Osteoblast (primary cell): ENCODE measurements around the gene BTBD2. TPM values are rescaled to one million over a fixed set of nuclear protein-coding genes. Genes with fewer than 3 reads are reported as not detected.

ENCODE experiments used
- DNase-seq: peaks from one replicate; pipeline ENCODE4 v3.0.0; 2011; ENCODE audit warnings: low spot score, mixed read lengths; ENCODE audit not compliant: insufficient read length; ENCODE audit errors: missing footprints
- H2AFZ ChIP-seq: 2 replicates; pipeline ENCODE4 v1.6.0; 2011; ENCODE audit warnings: mild to moderate bottlenecking, low read length
- H3K27ac ChIP-seq: 2 replicates; pipeline ENCODE4 v1.5.1; 2011; ENCODE audit warnings: mild to moderate bottlenecking, low read depth, low read length, moderate library complexity
- H3K27me3 ChIP-seq: 2 replicates; pipeline ENCODE4 v1.6.0; 2012; ENCODE audit warnings: mild to moderate bottlenecking, control low read depth, inconsistent platforms, low read length, moderate library complexity; ENCODE audit not compliant: insufficient read depth
- H3K36me3 ChIP-seq: 2 replicates; pipeline ENCODE4 v1.5.1; 2011; ENCODE audit warnings: mild to moderate bottlenecking, low read length, control low read depth, moderate library complexity; ENCODE audit not compliant: insufficient read depth
- H3K4me1 ChIP-seq: 2 replicates; pipeline ENCODE4 v1.5.1; 2011; ENCODE audit warnings: mild to moderate bottlenecking, low read length, control low read depth, moderate library complexity; ENCODE audit not compliant: insufficient read depth
- H3K4me2 ChIP-seq: 2 replicates; pipeline ENCODE4 v1.6.0; 2011; ENCODE audit warnings: mild to moderate bottlenecking, low read length; ENCODE audit not compliant: insufficient read depth
- H3K4me3 ChIP-seq: fragments of 200-600 bp; sonication (generic); 3 replicates; pipeline ENCODE4 v1.5.1; 2012; ENCODE audit warnings: mild to moderate bottlenecking, low read length, inconsistent platforms; ENCODE audit not compliant: insufficient read depth
- H3K79me2 ChIP-seq: 2 replicates; pipeline ENCODE4 v1.6.0; 2012; ENCODE audit warnings: mild to moderate bottlenecking, low read length, control low read depth, inconsistent platforms; ENCODE audit not compliant: insufficient read depth
- H3K9me3 ChIP-seq: 2 replicates; pipeline ENCODE4 v1.5.1; 2011; ENCODE audit warnings: low read depth, low read length, control low read depth
- H4K20me1 ChIP-seq: 2 replicates; pipeline ENCODE4 v1.6.0; 2012; ENCODE audit warnings: mild to moderate bottlenecking, low read length, control low read depth; ENCODE audit not compliant: insufficient read depth
- CTCF ChIP-seq: IDR thresholded peaks from 2 replicates; pipeline ENCODE4 v1.5.1; 2011; ENCODE audit warnings: mild to moderate bottlenecking, low read depth, low read length, moderate library complexity; ENCODE audit errors: extremely low read depth
- total RNA-seq: library from RNA; depleted of rRNA; stranded (reverse); fragments of >200 nt; gene quantifications from 2 replicates; pipeline ENCODE4 v1.2.3, GENCODE V29; 2012

The BTBD2 gene
- total RNA-seq, 1 donor = 57.5 TPM

GRCh38 chr19:1942934-1943555 is 72.5 kb downstream of the BTBD2 start:
- peaks cover 20% of the 10 kb centered on the region for H3K4me1 ChIP-seq
- no peak for TF ChIP-seq CTCF
- H3K79me2 ChIP-seq = peaks cover 61% of the 10 kb centered on the region
- H3K36me3 ChIP-seq = no peaks in the 10 kb centered on the region
- peak overlapping the region; percentile 88 for H3K4me3 ChIP-seq
- peaks cover 47% of the 10 kb centered on the region for H4K20me1 ChIP-seq
- H3K27ac ChIP-seq = no peak overlapping the region
- H3K9me3 ChIP-seq = no peaks in the 10 kb centered on the region
- H3K4me2 ChIP-seq = peak overlapping the region; percentile 88
- H2AFZ ChIP-seq = no peak overlapping the region
- no peaks in the 10 kb centered on the region for H3K27me3 ChIP-seq
- peak; percentile 86 for DNase-seq

GRCh38 chr19:1942078-1942933 is 73.2 kb downstream of the BTBD2 start:
- H3K79me2 ChIP-seq = peaks cover 54% of the 10 kb centered on the region
- H2AFZ ChIP-seq = peak overlapping the region; percentile 85
- H3K27me3 ChIP-seq = no peaks in the 10 kb centered on the region
- H3K4me2 ChIP-seq = peak overlapping the region; percentile 88
- peak overlapping the region; percentile 88 for H3K4me3 ChIP-seq
- H3K4me1 ChIP-seq = peaks cover 20% of the 10 kb centered on the region
- H4K20me1 ChIP-seq = peaks cover 45% of the 10 kb centered on the region
- DNase-seq = peak; percentile 97
- H3K9me3 ChIP-seq = no peaks in the 10 kb centered on the region
- TF ChIP-seq CTCF = no peak
- peak overlapping the region; percentile 68 for H3K27ac ChIP-seq
- H3K36me3 ChIP-seq = no peaks in the 10 kb centered on the region

- peaks cover 40% of the 10 kb centered on the region for H4K20me1 ChIP-seq
- H3K79me2 ChIP-seq = peaks cover 48% of the 10 kb centered on the region
- H3K36me3 ChIP-seq = no peaks in the 10 kb centered on the region
- peaks cover 20% of the 10 kb centered on the region for H3K4me1 ChIP-seq
- DNase-seq = no peak
- H3K4me2 ChIP-seq = peak within 1 kb of the TSS; percentile 97
- peak within 1 kb of the TSS; percentile 91 for H2AFZ ChIP-seq
- H3K27me3 ChIP-seq = no peaks in the 10 kb centered on the region
- TF ChIP-seq CTCF = no peak
- H3K4me3 ChIP-seq = peak within 1 kb of the TSS; percentile 88
- H3K9me3 ChIP-seq = no peaks in the 10 kb centered on the region
- peak within 1 kb of the TSS; percentile 99 for H3K27ac ChIP-seq
Measured at GRCh38 chr19:1941146-1942077, 74.1 kb downstream of the BTBD2 start, which contains the start of gene CSNK1G2. Gene CSNK1G2, plus strand, starts transcription at chr19:1941172. Its CDS starts 28,601 bp downstream, at chr19:1969773.
